Spleen (tissue), 11 donors: ENCODE measurements around the gene MUC21. TPM values are rescaled to one million over a fixed set of nuclear protein-coding genes. Genes with fewer than 3 reads are reported as not detected.

Source experiments
- DNase-seq: peaks from one replicate; pipeline ENCODE4 v3.0.0-alpha.2; 2020
- H3K27ac ChIP-seq, 8 donors: fragments of 200-600 bp; sonication (generic) in 7 of 8; 1 replicate in 4 of 8; 2 replicates in 4 of 8; pipeline versions ENCODE4 v1.5.0 to v1.8.0; 2016 to 2021; ENCODE audit warnings: inconsistent platforms in 4 of 8, mild to moderate bottlenecking in 4 of 8, moderate library complexity in 1 of 8
- H3K27me3 ChIP-seq, 7 donors: fragments of 200-600 bp; sonication (generic) in 6 of 7; replicated peaks in 1 of 7; 1 replicate in 4 of 7; 2 replicates in 3 of 7; pipeline versions ENCODE4 v1.5.0 to v1.8.0; 2016 to 2021; ENCODE audit warnings: inconsistent platforms in 3 of 7, mild to moderate bottlenecking in 1 of 7
- H3K36me3 ChIP-seq, 6 donors: fragments of 200-600 bp; sonication (generic) in 5 of 6; 1 replicate in 4 of 6; 2 replicates in 2 of 6; pipeline versions ENCODE4 v1.5.0 to v1.8.0; 2016 to 2021; ENCODE audit warnings: inconsistent platforms in 2 of 6
- H3K4me1 ChIP-seq, 6 donors: fragments of 200-600 bp; sonication (generic) in 5 of 6; 1 replicate in 3 of 6; 2 replicates in 3 of 6; pipeline versions ENCODE4 v1.5.0 to v1.8.0; 2016 to 2021; ENCODE audit warnings: inconsistent platforms in 3 of 6
- H3K4me3 ChIP-seq, 8 donors: fragments of 200-600 bp; sonication (generic) in 7 of 8; 1 replicate in 4 of 8; 2 replicates in 4 of 8; pipeline versions ENCODE4 v1.5.0 to v1.8.0; 2016 to 2021; ENCODE audit warnings: inconsistent platforms in 4 of 8, mild to moderate bottlenecking in 4 of 8, moderate library complexity in 2 of 8
- H3K9me3 ChIP-seq, 8 donors: fragments of 200-600 bp; sonication (generic) in 7 of 8; 1 replicate in 4 of 8; 2 replicates in 4 of 8; pipeline versions ENCODE4 v1.5.0 to v1.8.0; 2016 to 2021; ENCODE audit warnings: inconsistent platforms in 4 of 8
- CTCF ChIP-seq, 11 experiments: fragments of 200-600 bp in 7 of 11; fragments of 450-650 bp in 4 of 11; sonication (generic) in 4 of 11; IDR thresholded peaks in 8 of 11; conservative IDR thresholded peaks in 3 of 11; 1 replicate in 7 of 11; 2 replicates in 4 of 11; pipeline versions ENCODE4 v1.4.0 to v1.8.0; 2016 to 2021; ENCODE audit warnings: antibody characterized with exemption in 11 of 11, inconsistent platforms in 4 of 11, mild to moderate bottlenecking in 1 of 11
- POLR2A ChIP-seq, 3 donors: fragments of 450-650 bp; IDR thresholded peaks; one replicate each; pipeline ENCODE4 v1.5.1; 2017; ENCODE audit warnings: antibody characterized with exemption in 3 of 3, mild to moderate bottlenecking in 1 of 3
- POLR2AphosphoS5 ChIP-seq, 3 donors: sonication (generic); formaldehyde crosslinking; IDR thresholded peaks; one replicate each; pipeline ENCODE4 v1.5.1; 2017; ENCODE audit warnings: antibody characterized with exemption in 3 of 3
- WGBS, 5 donors: extraction: QIAGEN DNeasy Blood & Tissue Kit in 3 of 5; methylation state at CpG; one replicate each; pipeline versions ENCODE4 v1.1.5 to v1.1.7; 2013 to 2018; 5-methylcytosine and 5-hydroxymethylcytosine counted together
- intact Hi-C: fragments of 100-400 bp; cut with DNase I; formaldehyde crosslinking; loops from one replicate; pipeline ENCODE4 v1.15.0; 2023; ENCODE audit warnings: low total_unique reads
- polyA plus RNA-seq, 3 donors: library from polyadenylated mRNA; stranded (reverse); fragments of 200-250 nt; gene quantifications; one replicate each; pipeline ENCODE4 v1.2.1, GENCODE V29; 2013
- total RNA-seq, 7 donors: library from RNA; depleted of rRNA in 3 of 7; stranded (reverse); fragments of >200 nt in 3 of 7; fragmentation: NEBNext Ultra II Directional in 4 of 7; extraction: Animal tissue kit (Norgen Biotek cat#: 25700) in 4 of 7; gene quantifications; one replicate each; pipeline versions ENCODE4 v1.1.0 to v1.2.1, GENCODE V29; 2016 to 2021
- donor health status: healthy with polysubstance abuse.
- donor health status: DM: no; HTN: no; CAD: no; lungs with moderate emphysema.
- donor health status: DM: no; HTN: no; CAD: no.
- donor health status: Bipolar disorder and iron deficiency.
- donor health status: healthy.
- donor health status: DM: no; HTN: no; CAD: no.
- donor health status: DM: yes; HTN: yes; CAD: no.

MUC21 gene
- total and polyA plus RNA-seq, 10 donors = 0.02 to 0.64 (median 0.05) TPM; not detected in 7

GRCh38 chr6:31007694-31008093, 24.2 kb downstream of the MUC21 start:
- no peak overlapping the region for H3K27ac ChIP-seq
- intact Hi-C loops = no loop called here

GRCh38 chr6:31008165-31008564, 24.6 kb downstream of the MUC21 start:
- intact Hi-C loops = no loop called here

More at GRCh38 chr6:31007694-31008093, 24.2 kb downstream of the MUC21 start:
- H3K27me3 ChIP-seq = no peaks in the 10 kb centered on the region
- no peak for DNase-seq
- no peaks in the 10 kb centered on the region for H3K36me3 ChIP-seq
- TF ChIP-seq POLR2A (IDR thresholded peaks at IDR 0.05) = no peak
- no peak for TF ChIP-seq CTCF (IDR thresholded peaks at IDR 0.05 in 8 of 11, conservative IDR thresholded peaks at IDR 0.05 in 3 of 11)
- TF ChIP-seq POLR2AphosphoS5 (IDR thresholded peaks at IDR 0.05) = no peak
- no peaks in the 10 kb centered on the region for H3K9me3 ChIP-seq
- H3K4me3 ChIP-seq = no peak overlapping the region
- H3K4me1 ChIP-seq = no peaks in the 10 kb centered on the region
- 68 to 81% (median 76%) methylated on average over 8 of the region's 8 CpGs for WGBS, 5 donors

GRCh38 chr6:31009731-31010130, 26.2 kb downstream of the MUC21 start:
- 74 to 84% (median 78%) methylated on average over 7 of the region's 7 CpGs for WGBS, 5 donors
- Histone ChIP-seq H3K4me1 (no peaks in the 10 kb centered on the region), H3K27me3 (peaks cover 0 to 6% (median 0%) of the 10 kb centered on the region in 7 donors), H3K4me3 (no peak overlapping the region), H3K27ac (no peak overlapping the region), H3K9me3 (peaks cover 0 to 5% (median 1%) of the 10 kb centered on the region in 8 donors), H3K36me3 (no peaks in the 10 kb centered on the region)
- DNase-seq = no peak
- intact Hi-C loops = no loop called here
- TF ChIP-seq POLR2AphosphoS5 (IDR thresholded peaks at IDR 0.05) (no peak), POLR2A (IDR thresholded peaks at IDR 0.05) (no peak), CTCF (IDR thresholded peaks at IDR 0.05 in 8 of 11, conservative IDR thresholded peaks at IDR 0.05 in 3 of 11) (no peak)

More at GRCh38 chr6:31008165-31008564, 24.6 kb downstream of the MUC21 start:
- no peak for DNase-seq
- Histone ChIP-seq H3K4me1 (no peaks in the 10 kb centered on the region), H3K27ac (no peak overlapping the region), H3K27me3 (no peaks in the 10 kb centered on the region), H3K4me3 (no peak overlapping the region), H3K36me3 (no peaks in the 10 kb centered on the region), H3K9me3 (no peaks in the 10 kb centered on the region)
- no peak for TF ChIP-seq POLR2AphosphoS5 (IDR thresholded peaks at IDR 0.05)
- TF ChIP-seq CTCF (IDR thresholded peaks at IDR 0.05 in 8 of 11, conservative IDR thresholded peaks at IDR 0.05 in 3 of 11) = no peak
- WGBS, 5 donors = 61 to 76% (median 67%) methylated on average over 4 of the region's 4 CpGs

- WGBS, 5 donors = 79 to 87% (median 83%) methylated on average over 4 of the region's 4 CpGs
- Histone ChIP-seq H3K27ac (no peak within 1 kb of the TSS), H3K27me3 (peaks cover 0 to 9% (median 0%) of the 10 kb centered on the region in 7 donors), H3K9me3 (peaks cover 0 to 12% (median 5%) of the 10 kb centered on the region in 8 donors), H3K4me3 (no peak within 1 kb of the TSS), H3K36me3 (no peaks in the 10 kb centered on the region), H3K4me1 (no peaks in the 10 kb centered on the region)
- intact Hi-C loops = no loop called here
- DNase-seq = no peak
- no peak for TF ChIP-seq POLR2A (IDR thresholded peaks at IDR 0.05)
- no peak for TF ChIP-seq CTCF (IDR thresholded peaks at IDR 0.05 in 8 of 11, conservative IDR thresholded peaks at IDR 0.05 in 3 of 11)
- no peak for TF ChIP-seq POLR2AphosphoS5 (IDR thresholded peaks at IDR 0.05)
These were observed 27.0 kb downstream of the MUC21 start, which contains the start of gene MUC22 for GRCh38 chr6:31010393-31011060. TSS of gene MUC22 (plus strand) at chr6:31010474. CDS start at chr6:31010707, 233 bp downstream.
